ENCODE data around the gene DENND4A. TPM values are rescaled to one million over a fixed set of nuclear protein-coding genes. Genes with fewer than 3 reads are reported as not detected.

DENND4A gene
- total and polyA plus RNA-seq, 10 of the 15 experiments (the other 5 are each of a cell fraction or from before 2014, with no cell fraction given), result 14.2 to 81.8 (median 34.1) TPM

DNA sequence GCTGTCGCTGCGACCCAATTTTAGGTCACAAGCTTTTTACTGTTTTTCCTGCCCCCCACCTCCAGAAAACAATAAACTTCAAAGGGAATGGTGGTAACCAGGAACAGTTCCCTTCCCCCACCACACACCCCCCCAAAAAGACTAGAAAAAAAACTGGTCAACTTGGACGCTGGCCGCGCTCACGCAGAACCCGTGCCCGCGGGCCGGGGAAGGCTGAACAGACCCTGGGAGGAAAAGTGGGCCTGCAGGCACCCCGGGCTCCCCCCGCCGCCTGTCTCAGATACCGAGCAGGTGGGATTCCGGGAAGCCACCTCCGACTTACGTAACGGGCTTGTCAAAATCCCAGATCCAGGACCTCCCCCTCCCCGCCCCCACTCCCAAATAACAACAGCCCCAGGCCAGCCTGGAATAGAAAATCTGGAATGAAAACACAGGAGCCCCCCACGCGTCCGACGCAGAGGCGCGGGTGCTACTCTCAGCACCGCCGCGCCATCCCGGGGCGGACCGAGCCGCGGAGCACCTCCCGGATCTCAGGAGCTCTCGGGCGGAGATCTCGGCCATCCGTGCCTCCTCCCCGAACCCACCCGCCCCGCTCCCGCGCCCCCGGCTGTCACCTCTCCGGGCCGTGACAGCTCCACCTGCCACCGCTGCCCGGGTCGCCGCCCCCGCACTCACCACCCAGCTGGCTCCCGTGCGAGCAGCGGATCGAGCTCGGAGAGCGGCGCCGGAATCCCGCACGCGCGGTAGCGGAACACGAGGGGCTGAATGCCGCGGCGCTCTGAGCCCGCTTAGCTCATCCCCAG, 557 bp downstream of the DENND4A start:
- no TSS peak for BruUV-seq (replicated peaks)
- Histone ChIP-seq H3K27ac (ENCODE audit: control insufficient read depth, insufficient read depth) (peak overlapping the region; percentile 89), H3K4me3 (peak overlapping the region; percentile 96), H3K4me2 (ENCODE audit: control insufficient read depth, insufficient read depth) (peak overlapping the region; percentile 63; the same call in 1 of the 2 replicates), H2AFZ (ENCODE audit: control insufficient read depth, low read depth, low read length) (no peak overlapping the region; the same call in 1 of the 2 replicates), H3K9ac (ENCODE audit: control insufficient read depth, insufficient read depth, low read length) (peak overlapping the region; percentile 87), H3K36me3 (ENCODE audit: control insufficient read depth in 2 of 2, insufficient read depth in 2 of 2, low read length in 1 of 2) (no peaks in the 10 kb centered on the region), H3K79me2 (ENCODE audit: control insufficient read depth, insufficient read depth, low read length) (peaks cover 65% of the 10 kb centered on the region), H3K4me1 (ENCODE audit: control insufficient read depth, insufficient read depth, low read length) (peaks cover 15% of the 10 kb centered on the region), H3K27me3 (replicated peaks in 1 of 2; ENCODE audit: control insufficient read depth in 2 of 2, insufficient read depth in 2 of 2, low read length in 1 of 2) (no peaks in the 10 kb centered on the region), H3K9me3 (replicated peaks; ENCODE audit: control insufficient read depth, insufficient read depth, low read length) (no peaks in the 10 kb centered on the region), H4K20me1 (ENCODE audit: control insufficient read depth, insufficient read depth) (no peaks in the 10 kb centered on the region)
- in situ Hi-C loops (cut with MboI) (loop anchor here (25.0 kb wide), 1 partner anchor 1296 kb away; no protein-coding TSS in a partner anchor), intact Hi-C loops (cut with micrococcal nuclease; ENCODE audit: unreplicated experiment) (loop anchor here (2.0 to 5.0 kb wide), 3 partner anchors 27 to 489 kb away; partner anchors contain the start of gene RNU5B-1)
- peak; percentile 40 for ATAC-seq
- CTCF ChIA-PET, result interaction anchor here (0.6 to 14.7 kb wide), 8 partner anchors 12 to 199 kb away, joined by 4 to 155 read pairs (median 6); no protein-coding TSS in a partner anchor
- WGBS (ENCODE audit: insufficient coverage, insufficient replicate concordance, low lambda C conversion rate, missing lambda C conversion rate), result under 1% methylated on average over 54 of the region's 69 CpGs
- POLR2A ChIA-PET, result interaction anchor here (0.7 to 14.8 kb wide), 14 partner anchors 9 to 360 kb away, joined by 3 to 260 read pairs (median 4); no protein-coding TSS in a partner anchor
- RAD21 ChIA-PET (ENCODE audit: unreplicated experiment), result interaction anchor here (0.7 to 17.7 kb wide), 21 partner anchors 9 to 181 kb away, joined by 3 to 344 read pairs (median 6); partner anchors contain the start of genes INTS14 and RAB11A
- FAIRE-seq, result no peak
- DNase-seq (ENCODE audit: low read depth, low spot score), result no peak
- SMC1A ChIA-PET (ENCODE audit: uncharacterized antibody, unreplicated experiment), result interaction anchor here (0.6 to 25.5 kb wide), 16 partner anchors 9 to 126 kb away, joined by 3 to 488 read pairs (median 6); no protein-coding TSS in a partner anchor
- TF ChIP-seq, protein P1, sequence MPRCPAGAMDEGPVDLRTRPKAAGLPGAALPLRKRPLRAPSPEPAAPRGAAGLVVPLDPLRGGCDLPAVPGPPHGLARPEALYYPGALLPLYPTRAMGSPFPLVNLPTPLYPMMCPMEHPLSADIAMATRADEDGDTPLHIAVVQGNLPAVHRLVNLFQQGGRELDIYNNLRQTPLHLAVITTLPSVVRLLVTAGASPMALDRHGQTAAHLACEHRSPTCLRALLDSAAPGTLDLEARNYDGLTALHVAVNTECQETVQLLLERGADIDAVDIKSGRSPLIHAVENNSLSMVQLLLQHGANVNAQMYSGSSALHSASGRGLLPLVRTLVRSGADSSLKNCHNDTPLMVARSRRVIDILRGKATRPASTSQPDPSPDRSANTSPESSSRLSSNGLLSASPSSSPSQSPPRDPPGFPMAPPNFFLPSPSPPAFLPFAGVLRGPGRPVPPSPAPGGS (IDR thresholded peaks at IDR 0.05; ENCODE audit: borderline replicate concordance, insufficient read depth, low read depth, low read length, poor library complexity, severe bottlenecking), result peak; percentile 38
- TF ChIP-seq ZBTB4 (CRISPR knock-in tag; IDR thresholded peaks at IDR 0.05) (no peak), NKRF (conservative IDR thresholded peaks at IDR 0.05) (peak; percentile 68), ZNF687 (IDR thresholded peaks at IDR 0.05) (0 out of 2 replicates have a peak, but pooled peaks have one; percentile 10)
- TF ChIP-seq, protein P2, sequence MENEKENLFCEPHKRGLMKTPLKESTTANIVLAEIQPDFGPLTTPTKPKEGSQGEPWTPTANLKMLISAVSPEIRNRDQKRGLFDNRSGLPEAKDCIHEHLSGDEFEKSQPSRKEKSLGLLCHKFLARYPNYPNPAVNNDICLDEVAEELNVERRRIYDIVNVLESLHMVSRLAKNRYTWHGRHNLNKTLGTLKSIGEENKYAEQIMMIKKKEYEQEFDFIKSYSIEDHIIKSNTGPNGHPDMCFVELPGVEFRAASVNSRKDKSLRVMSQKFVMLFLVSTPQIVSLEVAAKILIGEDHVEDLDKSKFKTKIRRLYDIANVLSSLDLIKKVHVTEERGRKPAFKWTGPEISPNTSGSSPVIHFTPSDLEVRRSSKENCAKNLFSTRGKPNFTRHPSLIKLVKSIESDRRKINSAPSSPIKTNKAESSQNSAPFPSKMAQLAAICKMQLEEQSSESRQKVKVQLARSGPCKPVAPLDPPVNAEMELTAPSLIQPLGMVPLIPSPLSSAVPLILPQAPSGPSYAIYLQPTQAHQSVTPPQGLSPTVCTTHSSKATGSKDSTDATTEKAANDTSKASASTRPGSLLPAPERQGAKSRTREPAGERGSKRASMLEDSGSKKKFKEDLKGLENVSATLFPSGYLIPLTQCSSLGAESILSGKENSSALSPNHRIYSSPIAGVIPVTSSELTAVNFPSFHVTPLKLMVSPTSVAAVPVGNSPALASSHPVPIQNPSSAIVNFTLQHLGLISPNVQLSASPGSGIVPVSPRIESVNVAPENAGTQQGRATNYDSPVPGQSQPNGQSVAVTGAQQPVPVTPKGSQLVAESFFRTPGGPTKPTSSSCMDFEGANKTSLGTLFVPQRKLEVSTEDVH (IDR thresholded peaks at IDR 0.05; ENCODE audit: low read depth, partially characterized antibody), result no peak

All from GM12878 (cell line).